Activated T-helper 1 cell treated with anti-CD3 and anti-CD28 coated beads, Interleukin-12 subunit alpha, Interleukin-12 subunit beta, Interleukin-2, Interleukin-4 antibody, amounts not matched to agents 30 ng/mL and 10 ng/mL and 1 ng/mL, durations not matched to agents 14 hours and 24 hours and 36 hours (primary cell): ENCODE data around the gene YIF1A. TPM values are rescaled to one million over a fixed set of nuclear protein-coding genes. Genes with fewer than 3 reads are reported as not detected.

ENCODE experiments used
- DNase-seq: peaks from one replicate; pipeline ENCODE4 v3.0.0; 2021; ENCODE audit warnings: low spot score
- H3K27ac Mint-ChIP-seq: one replicate; pipeline ENCODE4 v1.8.0; 2021; ENCODE audit warnings: mild to moderate bottlenecking, mixed read lengths
- H3K27me3 Mint-ChIP-seq: one replicate; pipeline ENCODE4 v1.8.0; 2022; ENCODE audit warnings: mild to moderate bottlenecking, moderate library complexity, mixed read lengths; ENCODE audit not compliant: insufficient read depth
- H3K36me3 Mint-ChIP-seq: one replicate; pipeline ENCODE4 v1.8.0; 2021; ENCODE audit warnings: low read depth, mixed read lengths
- H3K4me1 Mint-ChIP-seq: one replicate; pipeline ENCODE4 v1.8.0; 2021; ENCODE audit warnings: low read depth, mixed read lengths
- H3K4me3 Mint-ChIP-seq: one replicate; pipeline ENCODE4 v1.8.0; 2021; ENCODE audit warnings: mild to moderate bottlenecking, moderate library complexity, mixed read lengths
- H3K9me3 Mint-ChIP-seq: one replicate; pipeline ENCODE4 v1.8.0; 2021; ENCODE audit warnings: mixed read lengths
- intact Hi-C: fragments of 100-400 bp; cut with micrococcal nuclease; formaldehyde crosslinking; loops from one replicate; pipeline ENCODE4 v1.15.1; 2024
- total RNA-seq: library from RNA; stranded (reverse); gene quantifications from 2 replicates; pipeline ENCODE4 v1.2.3, GENCODE V29; 2022

YIF1A gene
- total RNA-seq, 1 donor from 2014 or later, result 127 TPM

DNA sequence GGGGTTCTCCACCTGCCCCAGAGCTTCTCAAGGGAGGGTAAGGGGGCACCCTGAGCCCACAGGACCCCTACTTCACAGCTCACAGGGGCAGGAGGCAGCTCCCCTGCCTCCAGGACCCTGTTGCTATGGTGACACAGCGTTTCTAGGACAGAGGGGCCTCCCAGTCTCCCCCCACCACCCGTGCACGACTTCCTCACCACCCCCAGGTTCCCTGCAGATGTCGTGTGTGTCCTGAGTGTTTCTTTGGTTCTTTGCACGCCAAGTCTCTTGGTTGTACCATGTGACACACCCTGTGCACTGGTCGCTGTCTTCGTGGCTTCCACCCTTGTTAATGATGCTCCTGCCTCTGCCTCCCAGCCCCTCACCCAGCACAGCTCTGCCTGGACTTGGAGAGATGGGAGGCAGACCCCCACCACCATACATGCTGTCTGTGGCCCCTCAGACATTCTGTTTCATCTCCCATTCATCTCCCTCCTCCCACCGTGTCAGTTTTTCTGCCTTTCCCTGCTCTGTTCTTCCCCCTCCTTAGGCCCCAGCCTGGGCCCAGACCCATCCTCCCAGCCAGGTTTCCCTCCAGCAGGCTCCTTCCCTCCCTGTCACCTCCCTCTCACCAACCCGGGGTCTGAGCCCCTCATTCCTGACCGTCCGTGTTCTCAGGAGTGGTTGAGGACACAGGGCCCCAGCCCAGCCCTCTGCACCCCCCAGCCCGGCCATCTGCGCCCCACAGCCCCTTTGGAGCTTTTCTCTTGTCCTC lies 45.0 kb downstream of the YIF1A start:
- H3K27ac Mint-ChIP-seq, result no peak overlapping the region
- no peaks in the 10 kb centered on the region for H3K9me3 Mint-ChIP-seq
- H3K4me3 Mint-ChIP-seq, result no peak overlapping the region
- no peaks in the 10 kb centered on the region for H3K27me3 Mint-ChIP-seq
- no peak for DNase-seq
- intact Hi-C loops, result no loop called here
- H3K36me3 Mint-ChIP-seq, result peaks cover 24% of the 10 kb centered on the region
- H3K4me1 Mint-ChIP-seq, result no peaks in the 10 kb centered on the region

DNA sequence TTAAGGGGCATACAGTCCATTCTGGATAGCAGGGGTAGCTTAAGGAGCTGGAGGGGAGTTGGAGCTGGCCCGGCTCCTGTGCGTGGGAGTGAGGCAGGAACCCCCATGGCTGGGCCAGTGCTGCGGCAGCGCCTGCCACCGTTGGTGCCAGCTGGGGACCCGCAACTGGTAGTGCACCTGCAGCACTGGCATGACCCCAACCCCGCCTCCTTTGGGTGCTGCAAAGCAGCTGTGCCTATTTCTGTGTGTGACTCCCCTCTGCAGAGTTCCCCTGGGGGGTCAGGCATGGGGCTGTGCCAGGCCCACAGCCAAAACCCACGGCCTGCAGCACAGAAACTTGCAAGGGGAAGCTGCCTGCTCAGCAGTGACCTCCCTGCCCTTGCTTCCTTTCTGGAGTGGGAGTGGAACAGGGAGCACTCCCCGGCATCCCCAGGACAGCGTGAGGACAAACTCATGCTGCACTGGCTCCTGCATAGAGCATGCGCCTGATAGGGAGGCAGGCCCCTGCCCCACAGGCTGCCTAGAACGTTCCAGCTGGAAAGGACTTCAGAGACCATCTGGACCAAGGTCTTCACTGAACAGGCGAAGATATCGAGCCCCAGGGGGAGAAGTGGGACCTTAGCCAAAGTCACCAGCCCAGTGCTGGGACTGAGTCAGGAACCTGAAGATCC lies 46.7 kb downstream of the YIF1A start:
- no peak overlapping the region for H3K27ac Mint-ChIP-seq
- H3K4me3 Mint-ChIP-seq, result no peak overlapping the region
- DNase-seq, result no peak
- H3K27me3 Mint-ChIP-seq, result no peaks in the 10 kb centered on the region
- peaks cover 20% of the 10 kb centered on the region for H3K36me3 Mint-ChIP-seq
- H3K4me1 Mint-ChIP-seq, result no peaks in the 10 kb centered on the region
- no peaks in the 10 kb centered on the region for H3K9me3 Mint-ChIP-seq
- intact Hi-C loops, result no loop called here

- no peaks in the 10 kb centered on the region for H3K27me3 Mint-ChIP-seq
- no peak for DNase-seq
- H3K4me3 Mint-ChIP-seq, result no peak overlapping the region
- no peaks in the 10 kb centered on the region for H3K4me1 Mint-ChIP-seq
- intact Hi-C loops, result no loop called here
- no peak overlapping the region for H3K27ac Mint-ChIP-seq
- H3K9me3 Mint-ChIP-seq, result no peaks in the 10 kb centered on the region
- peaks cover 19% of the 10 kb centered on the region for H3K36me3 Mint-ChIP-seq
Measured at GRCh38 chr11:66240781-66241136, 48.2 kb downstream of the YIF1A start.

DNA sequence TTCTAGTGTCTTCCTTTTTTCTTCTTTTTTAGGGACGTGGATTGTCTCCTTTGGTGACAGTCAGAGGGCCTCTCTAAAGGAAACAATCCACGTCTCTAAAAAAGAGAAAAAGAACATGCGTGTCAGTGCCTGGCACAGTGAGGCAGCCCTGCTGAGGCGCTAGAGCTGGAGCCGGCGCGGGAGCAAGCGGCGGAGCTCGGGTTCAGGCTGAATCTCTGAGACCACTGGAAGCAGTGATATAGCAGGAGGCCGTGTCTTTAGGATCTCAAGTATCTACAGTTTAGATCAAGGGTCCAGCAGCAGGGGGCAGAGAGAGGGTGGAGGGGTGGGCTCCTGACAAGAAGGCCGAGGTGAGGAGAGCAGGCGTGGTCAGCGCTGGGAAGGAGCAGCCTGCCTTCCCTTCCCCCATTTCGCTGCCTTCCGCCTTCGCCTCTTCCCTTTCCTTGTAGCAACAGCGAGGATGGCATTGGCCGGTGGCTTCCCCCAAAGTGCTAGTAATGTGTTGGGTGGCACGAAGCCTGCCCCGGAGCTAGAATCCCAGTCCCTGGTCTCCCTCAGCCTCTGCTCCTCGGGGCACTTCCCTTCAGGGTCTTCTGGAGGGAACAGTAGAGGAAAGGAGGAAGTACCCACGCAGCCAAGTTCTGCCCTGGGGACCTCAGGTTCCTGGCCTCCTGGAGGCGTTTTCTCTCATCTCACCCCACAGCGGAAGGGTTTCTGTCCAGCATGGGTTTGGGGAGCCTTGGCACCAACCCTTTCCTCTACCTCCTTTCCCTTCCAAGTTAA lies 48.8 kb downstream of the YIF1A start:
- H3K27ac Mint-ChIP-seq, result no peak overlapping the region

GRCh38 chr11:66239511-66239910 lies 49.4 kb downstream of the YIF1A start:
- intact Hi-C loops, result no loop called here
- no peak for DNase-seq
- H3K4me1 Mint-ChIP-seq, result no peaks in the 10 kb centered on the region
- no peak overlapping the region for H3K27ac Mint-ChIP-seq
- H3K9me3 Mint-ChIP-seq, result no peaks in the 10 kb centered on the region
- peaks cover 26% of the 10 kb centered on the region for H3K36me3 Mint-ChIP-seq
- H3K27me3 Mint-ChIP-seq, result no peaks in the 10 kb centered on the region
- H3K4me3 Mint-ChIP-seq, result no peak overlapping the region

More for the DNA sequence above, 48.8 kb downstream of the YIF1A start:
- intact Hi-C loops, result no loop called here
- Mint-ChIP-seq H3K9me3 (no peaks in the 10 kb centered on the region), H3K4me3 (no peak overlapping the region), H3K36me3 (peaks cover 24% of the 10 kb centered on the region), H3K4me1 (no peaks in the 10 kb centered on the region), H3K27me3 (no peaks in the 10 kb centered on the region)
- DNase-seq, result no peak

DNA sequence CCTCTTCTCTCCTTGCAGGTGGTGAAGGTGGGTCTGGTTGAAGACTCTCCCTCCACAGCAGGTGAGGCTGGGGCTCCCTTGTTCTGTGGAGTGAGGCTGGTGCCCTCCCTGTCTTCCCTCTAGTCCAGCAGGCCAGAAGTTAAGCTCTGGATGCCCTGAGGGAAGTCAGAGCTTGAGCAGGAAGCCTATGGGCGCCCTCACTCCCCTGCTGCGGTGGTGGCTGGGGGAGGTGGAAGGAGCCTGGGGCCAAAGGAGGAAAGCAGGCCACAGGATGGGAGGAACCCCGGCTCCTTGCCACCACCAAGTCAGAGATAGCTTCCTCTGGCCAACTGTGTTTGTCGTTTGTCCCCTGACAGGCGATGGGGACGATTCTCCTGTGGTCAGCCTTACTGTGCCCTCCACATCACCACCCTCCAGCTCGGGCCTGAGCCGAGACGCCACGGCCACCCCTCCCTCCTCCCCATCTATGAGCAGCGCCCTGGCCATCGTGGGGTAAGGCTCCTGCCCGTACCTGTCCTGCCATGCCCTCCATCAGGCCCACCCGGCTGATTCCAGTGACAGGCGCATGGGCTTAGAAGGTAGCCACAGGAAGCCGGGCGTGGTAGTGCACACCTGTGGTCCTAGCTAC lies 50.0 kb downstream of the YIF1A start:
- Mint-ChIP-seq H3K27me3 (no peaks in the 10 kb centered on the region), H3K27ac (no peak overlapping the region), H3K4me1 (no peaks in the 10 kb centered on the region), H3K4me3 (no peak overlapping the region), H3K9me3 (no peaks in the 10 kb centered on the region), H3K36me3 (peaks cover 24% of the 10 kb centered on the region)
- intact Hi-C loops, result no loop called here
- DNase-seq, result no peak

DNA sequence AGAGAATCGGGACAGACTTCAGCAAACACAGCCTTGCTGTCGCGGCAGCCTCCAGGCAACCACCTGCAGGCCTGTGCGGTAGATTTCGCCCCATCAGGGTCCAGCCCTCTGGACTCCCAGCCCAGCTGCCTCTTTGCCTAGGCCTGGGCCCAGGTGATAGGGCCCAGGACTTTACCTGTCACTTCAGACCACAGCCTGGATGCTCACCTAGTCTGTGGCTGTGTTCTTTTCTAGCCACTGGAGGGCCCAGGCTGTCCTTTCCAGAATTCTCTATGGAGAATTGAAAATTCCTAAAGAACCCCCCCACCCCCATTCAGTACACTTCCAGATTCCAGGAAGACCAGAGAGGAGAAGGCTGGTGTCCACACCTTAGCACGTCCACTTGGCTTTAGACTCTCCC lies 51.1 kb downstream of the YIF1A start:
- no peak for DNase-seq
- H3K4me1 Mint-ChIP-seq, result no peaks in the 10 kb centered on the region
- peaks cover 29% of the 10 kb centered on the region for H3K36me3 Mint-ChIP-seq
- H3K4me3 Mint-ChIP-seq, result no peak overlapping the region
- no peaks in the 10 kb centered on the region for H3K9me3 Mint-ChIP-seq
- H3K27ac Mint-ChIP-seq, result no peak overlapping the region
- intact Hi-C loops, result no loop called here
- no peaks in the 10 kb centered on the region for H3K27me3 Mint-ChIP-seq

GRCh38 chr11:66235141-66235540 lies 53.8 kb downstream of the YIF1A start:
- Mint-ChIP-seq H3K27ac (no peak overlapping the region), H3K36me3 (peaks cover 32% of the 10 kb centered on the region), H3K4me1 (no peaks in the 10 kb centered on the region), H3K27me3 (no peaks in the 10 kb centered on the region), H3K9me3 (no peaks in the 10 kb centered on the region), H3K4me3 (no peak overlapping the region)
- intact Hi-C loops, result no loop called here
- DNase-seq, result no peak

Other genes with a start within 250 kb of the YIF1A start
- 0.34 TPM in 1 of 2 replicates, not detected in the other for gene GAL3ST3, start 240.0 kb downstream of the YIF1A start, total RNA-seq
- 267 TPM in 2 replicates for gene SF3B2, start 236.8 kb downstream of the YIF1A start, total RNA-seq
- 80.4 and 89.5 TPM in 2 replicates for gene PACS1, start 218.9 kb downstream of the YIF1A start, total RNA-seq
- gene KLC2, start 31.4 kb downstream of the YIF1A start, total RNA-seq, result 56.3 and 62.1 TPM in 2 replicates
- gene RAB1B, start 20.5 kb downstream of the YIF1A start, total RNA-seq, result 123 and 124 TPM in 2 replicates
- 1.7 and 1.8 TPM in 2 replicates for gene CNIH2, start 11.0 kb downstream of the YIF1A start, total RNA-seq
- gene TMEM151A, start 2.8 kb upstream of the YIF1A start, total RNA-seq, result not detected in 2 replicates
- gene CD248, start 27.9 kb upstream of the YIF1A start, total RNA-seq, result 0.10 TPM in 1 of 2 replicates, not detected in the other
- 0.78 and 0.86 TPM in 2 replicates for gene RIN1, start 47.3 kb upstream of the YIF1A start, total RNA-seq
- gene BRMS1, start 56.0 kb upstream of the YIF1A start, total RNA-seq, result 63.1 and 67.1 TPM in 2 replicates
- gene B4GAT1, start 58.5 kb upstream of the YIF1A start, total RNA-seq, result 10.6 and 12.1 TPM in 2 replicates
- gene SLC29A2, start 82.6 kb upstream of the YIF1A start, total RNA-seq, result 14.3 and 16.6 TPM in 2 replicates
- not detected in 2 replicates for gene NPAS4, start 131.9 kb upstream of the YIF1A start, total RNA-seq
- 93.0 and 93.6 TPM in 2 replicates for gene MRPL11, start 149.7 kb upstream of the YIF1A start, total RNA-seq
- gene PELI3, start 177.8 kb upstream of the YIF1A start, total RNA-seq, result 15.3 and 15.8 TPM in 2 replicates
- gene DPP3, start 191.3 kb upstream of the YIF1A start, total RNA-seq, result 102 and 112 TPM in 2 replicates
- gene BBS1, start 221.5 kb upstream of the YIF1A start, total RNA-seq, result 18.0 and 18.1 TPM in 2 replicates